Sigmoid colon (tissue), 7 donors: ENCODE measurements around the gene TCF12. TPM values are rescaled to one million over a fixed set of nuclear protein-coding genes. Genes with fewer than 3 reads are reported as not detected.

Source experiments
- DNase-seq: peaks from one replicate; pipeline ENCODE4 v3.0.0-alpha.2; 2019
- H3K27ac ChIP-seq, 4 donors: fragments of 200-600 bp; sonication (generic); one replicate each; pipeline ENCODE4 v1.5.1; 2016 to 2019; ENCODE audit warnings: mild to moderate bottlenecking in 1 of 4
- H3K27me3 ChIP-seq, 3 donors: fragments of 200-600 bp; sonication (generic); one replicate each; pipeline ENCODE4 v1.5.1; 2019; ENCODE audit warnings: mild to moderate bottlenecking in 1 of 3
- H3K36me3 ChIP-seq, 4 donors: fragments of 200-600 bp; sonication (generic); one replicate each; pipeline ENCODE4 v1.5.1; 2016 to 2019
- H3K4me1 ChIP-seq, 4 donors: fragments of 200-600 bp; sonication (generic); one replicate each; pipeline ENCODE4 v1.5.1; 2017 to 2019
- H3K4me3 ChIP-seq, 4 donors: fragments of 200-600 bp; sonication (generic); one replicate each; pipeline ENCODE4 v1.5.1; 2017 to 2019; ENCODE audit warnings: mild to moderate bottlenecking in 2 of 4, moderate library complexity in 1 of 4
- H3K9me3 ChIP-seq, 4 donors: fragments of 200-600 bp in 3 of 4; sonication (generic) in 3 of 4; one replicate each; pipeline versions ENCODE4 v1.5.1 to v1.6.1; 2013 to 2019
- EP300 ChIP-seq, 4 donors: sonication (generic); formaldehyde crosslinking; IDR thresholded peaks; one replicate each; pipeline ENCODE4 v1.6.1; 2017; ENCODE audit warnings: antibody characterized with exemption in 4 of 4
- POLR2A ChIP-seq, 2 donors: fragments of 450-650 bp; IDR thresholded peaks; one replicate each; pipeline ENCODE4 v1.6.1; 2016; ENCODE audit warnings: antibody characterized with exemption in 2 of 2, mild to moderate bottlenecking in 2 of 2, moderate library complexity in 2 of 2
- POLR2AphosphoS5 ChIP-seq, 4 donors: sonication (generic); formaldehyde crosslinking; IDR thresholded peaks; one replicate each; pipeline ENCODE4 v1.6.1; 2017; ENCODE audit warnings: antibody characterized with exemption in 4 of 4
- WGBS, 2 donors: extraction: QIAGEN DNeasy Blood & Tissue Kit; methylation state at CpG; one replicate each; pipeline ENCODE4 v1.1.7; 2013; 5-methylcytosine and 5-hydroxymethylcytosine counted together
- intact Hi-C: fragments of 100-400 bp; cut with DNase I; formaldehyde crosslinking; loops from one replicate; pipeline ENCODE4 v1.15.1; 2023
- polyA plus RNA-seq, 3 donors: library from polyadenylated mRNA; stranded (reverse); fragments of 200-250 nt; gene quantifications; one replicate each; pipeline ENCODE4 v1.2.3, GENCODE V29; 2013
- total RNA-seq, 4 donors: library from RNA; depleted of rRNA; stranded (reverse); fragments of >200 nt; gene quantifications; one replicate each; pipeline ENCODE4 v1.1.0, GENCODE V29; 2016
- TF ChIP-seq, protein P1 (sequence below), 4 experiments: fragments of 450-650 bp in 3 of 4; fragments of 200-600 bp in 1 of 4; IDR thresholded peaks; one replicate each; pipeline ENCODE4 v1.5.1; 2016 to 2019; ENCODE audit warnings: antibody characterized with exemption in 4 of 4, mild to moderate bottlenecking in 3 of 4, moderate library complexity in 2 of 4
- donor health status: healthy with polysubstance abuse.
- donor health status: Bipolar disorder and iron deficiency.
- donor health status: healthy.

Gene TCF12
- total and polyA plus RNA-seq, 7 donors = 13.2 to 147 (median 77.8) TPM

DNA sequence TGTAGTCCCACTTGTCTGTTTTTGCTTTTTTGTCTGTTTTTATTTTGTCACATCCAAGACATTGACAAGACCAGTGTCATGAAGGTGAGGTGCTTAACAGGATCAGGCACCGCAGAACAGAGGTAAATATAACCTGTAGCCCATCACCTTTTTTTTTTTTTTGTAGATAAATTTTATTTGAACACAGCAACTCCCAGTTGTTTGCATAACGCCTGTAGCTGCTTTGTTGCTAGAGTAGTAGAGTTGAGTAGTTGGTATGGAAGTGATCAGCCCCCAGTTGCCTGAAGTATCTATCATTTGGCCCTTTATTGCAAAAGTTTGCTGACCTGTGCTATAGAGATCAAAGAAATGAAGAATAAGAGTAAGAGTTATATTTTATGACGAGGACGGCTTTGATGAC is 135.0 kb downstream of the TCF12 start:
- intact Hi-C loops = no loop called here
- H3K4me3 ChIP-seq = no peak overlapping the region
- no peaks in the 10 kb centered on the region for H3K36me3 ChIP-seq
- no peak for TF ChIP-seq POLR2AphosphoS5 (IDR thresholded peaks at IDR 0.05)
- no peaks in the 10 kb centered on the region for H3K27me3 ChIP-seq
- no peaks in the 10 kb centered on the region for H3K9me3 ChIP-seq
- H3K4me1 ChIP-seq = peaks cover 0 to 57% (median 29%) of the 10 kb centered on the region in 4 donors
- DNase-seq = no peak
- WGBS, 2 donors = 18 to 60% methylated on average over 4 of the region's 4 CpGs
- no peak overlapping the region for H3K27ac ChIP-seq

DNA sequence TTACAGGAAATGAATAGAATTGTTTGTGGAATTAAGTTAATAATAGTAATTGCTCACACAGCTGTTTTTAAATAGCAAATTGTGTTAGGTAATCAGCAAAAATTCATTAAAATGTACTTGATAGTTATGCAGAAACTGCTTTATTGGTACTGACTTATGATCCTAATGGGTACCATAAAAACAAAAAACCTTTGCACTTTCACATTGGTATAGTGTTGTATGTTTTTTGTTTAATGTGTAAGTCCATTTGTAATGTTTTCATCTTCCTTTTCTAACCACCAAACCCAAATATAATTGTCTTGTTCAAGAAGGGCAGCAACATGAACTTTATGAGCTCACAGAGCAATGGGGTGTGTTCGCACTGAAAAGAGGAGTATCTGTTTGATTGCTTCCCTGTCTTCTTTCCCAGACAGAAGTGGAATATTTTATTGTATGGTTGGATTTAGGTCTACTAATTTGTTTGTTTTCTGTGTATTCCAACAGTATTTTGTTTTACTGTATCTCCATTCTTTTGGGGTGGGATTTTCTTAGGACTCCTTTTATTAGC is 135.8 kb downstream of the TCF12 start:
- no peaks in the 10 kb centered on the region for H3K36me3 ChIP-seq
- no peak overlapping the region for H3K4me3 ChIP-seq
- TF ChIP-seq POLR2AphosphoS5 (IDR thresholded peaks at IDR 0.05) = no peak
- TF ChIP-seq EP300 (IDR thresholded peaks at IDR 0.05) = no peak
- no peak for TF ChIP-seq POLR2A (IDR thresholded peaks at IDR 0.05)
- no peaks in the 10 kb centered on the region for H3K27me3 ChIP-seq
- no peaks in the 10 kb centered on the region for H3K9me3 ChIP-seq
- H3K27ac ChIP-seq = no peak overlapping the region
- intact Hi-C loops = no loop called here
- DNase-seq = no peak
- H3K4me1 ChIP-seq = peaks cover 0 to 65% (median 28%) of the 10 kb centered on the region in 4 donors
- WGBS, 2 donors = 22 to 72% methylated on average over 1 of the region's 1 CpG

DNA sequence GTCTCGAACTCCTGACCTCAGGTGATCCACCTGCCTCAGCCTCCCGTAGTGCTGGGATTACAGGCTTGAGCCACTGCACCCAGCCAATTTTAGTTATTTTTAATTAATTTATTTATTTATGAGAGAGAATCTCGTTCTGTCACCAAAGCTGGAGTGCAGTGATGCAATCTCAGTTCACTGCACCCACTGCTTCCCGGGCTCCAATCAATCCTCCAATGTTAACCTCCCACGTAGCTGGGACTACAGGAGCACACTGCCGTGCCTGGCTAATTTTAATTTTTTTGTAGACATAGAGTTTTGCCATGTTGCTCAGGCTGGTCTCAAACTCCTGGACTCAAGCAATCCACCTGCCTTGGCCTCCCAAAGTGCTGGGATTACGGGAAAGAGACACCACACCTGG is 137.9 kb downstream of the TCF12 start:
- intact Hi-C loops = no loop called here
- peaks cover 0 to 64% (median 35%) of the 10 kb centered on the region in 4 donors for H3K4me1 ChIP-seq
- no peak for TF ChIP-seq EP300 (IDR thresholded peaks at IDR 0.05)
- no peak for TF ChIP-seq POLR2AphosphoS5 (IDR thresholded peaks at IDR 0.05)
- no peak for TF ChIP-seq POLR2A (IDR thresholded peaks at IDR 0.05)
- TF ChIP-seq, protein P1, sequence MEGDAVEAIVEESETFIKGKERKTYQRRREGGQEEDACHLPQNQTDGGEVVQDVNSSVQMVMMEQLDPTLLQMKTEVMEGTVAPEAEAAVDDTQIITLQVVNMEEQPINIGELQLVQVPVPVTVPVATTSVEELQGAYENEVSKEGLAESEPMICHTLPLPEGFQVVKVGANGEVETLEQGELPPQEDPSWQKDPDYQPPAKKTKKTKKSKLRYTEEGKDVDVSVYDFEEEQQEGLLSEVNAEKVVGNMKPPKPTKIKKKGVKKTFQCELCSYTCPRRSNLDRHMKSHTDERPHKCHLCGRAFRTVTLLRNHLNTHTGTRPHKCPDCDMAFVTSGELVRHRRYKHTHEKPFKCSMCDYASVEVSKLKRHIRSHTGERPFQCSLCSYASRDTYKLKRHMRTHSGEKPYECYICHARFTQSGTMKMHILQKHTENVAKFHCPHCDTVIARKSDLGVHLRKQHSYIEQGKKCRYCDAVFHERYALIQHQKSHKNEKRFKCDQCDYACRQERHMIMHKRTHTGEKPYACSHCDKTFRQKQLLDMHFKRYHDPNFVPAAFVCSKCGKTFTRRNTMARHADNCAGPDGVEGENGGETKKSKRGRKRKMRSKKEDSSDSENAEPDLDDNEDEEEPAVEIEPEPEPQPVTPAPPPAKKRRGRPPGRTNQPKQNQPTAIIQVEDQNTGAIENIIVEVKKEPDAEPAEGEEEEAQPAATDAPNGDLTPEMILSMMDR (IDR thresholded peaks at IDR 0.05) = no peak

DNA sequence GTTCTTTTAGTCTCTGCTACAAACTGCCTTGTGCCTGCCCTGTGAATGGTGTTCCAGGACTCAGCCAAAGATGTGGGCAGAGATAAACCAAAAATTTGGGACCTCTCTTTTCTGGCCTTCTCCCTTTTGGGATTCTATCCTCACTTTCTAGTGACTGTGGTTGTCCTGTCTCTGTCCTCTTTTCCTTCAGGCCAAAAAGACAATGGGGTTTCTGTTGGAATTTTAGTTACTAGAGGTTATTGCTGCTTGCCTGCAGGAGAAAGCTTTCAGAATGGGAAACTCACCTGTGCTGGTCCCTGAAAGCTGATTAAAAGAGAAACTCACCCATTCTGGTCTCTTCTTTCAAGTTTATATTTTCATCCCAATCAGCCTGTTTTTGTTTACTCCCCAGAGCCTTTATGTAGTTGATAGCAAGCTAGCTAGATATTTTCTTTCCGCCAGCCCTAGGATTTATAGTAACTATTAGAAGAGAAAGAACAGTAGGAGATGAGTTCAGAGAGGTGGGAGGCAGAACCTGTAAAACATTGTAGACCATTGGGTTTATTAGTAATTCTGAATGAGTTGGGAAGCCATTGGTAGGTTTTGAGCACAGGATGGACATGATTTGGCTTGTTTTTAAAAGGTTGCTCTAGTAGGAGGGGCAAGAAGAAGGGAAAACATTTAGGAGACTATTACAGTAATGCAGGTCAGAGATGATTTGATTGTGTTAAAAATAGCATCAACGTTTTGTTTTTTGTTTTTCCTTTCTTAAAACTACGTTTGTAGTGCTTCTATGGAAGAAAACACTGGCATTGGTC is 138.9 kb downstream of the TCF12 start:
- intact Hi-C loops = no loop called here
- Histone ChIP-seq H3K27ac (no peak overlapping the region), H3K36me3 (no peaks in the 10 kb centered on the region), H3K27me3 (no peaks in the 10 kb centered on the region), H3K9me3 (no peaks in the 10 kb centered on the region), H3K4me3 (no peak overlapping the region), H3K4me1 (peaks cover 0 to 64% (median 36%) of the 10 kb centered on the region in 4 donors)
- no peak for DNase-seq
- WGBS, 2 donors = 76 to 78% methylated on average over 3 of the region's 3 CpGs
- no peak for TF ChIP-seq POLR2AphosphoS5 (IDR thresholded peaks at IDR 0.05)
- TF ChIP-seq, protein P1 (IDR thresholded peaks at IDR 0.05) = no peak
- no peak for TF ChIP-seq POLR2A (IDR thresholded peaks at IDR 0.05)
- TF ChIP-seq EP300 (IDR thresholded peaks at IDR 0.05) = no peak

More for the DNA sequence above, 137.9 kb downstream of the TCF12 start:
- no peaks in the 10 kb centered on the region for H3K27me3 ChIP-seq
- no peaks in the 10 kb centered on the region for H3K36me3 ChIP-seq
- 95 to 96% methylated on average over 7 of the region's 7 CpGs for WGBS, 2 donors
- no peak for DNase-seq
- no peak overlapping the region for H3K4me3 ChIP-seq
- H3K27ac ChIP-seq = no peak overlapping the region
- no peaks in the 10 kb centered on the region for H3K9me3 ChIP-seq

DNA sequence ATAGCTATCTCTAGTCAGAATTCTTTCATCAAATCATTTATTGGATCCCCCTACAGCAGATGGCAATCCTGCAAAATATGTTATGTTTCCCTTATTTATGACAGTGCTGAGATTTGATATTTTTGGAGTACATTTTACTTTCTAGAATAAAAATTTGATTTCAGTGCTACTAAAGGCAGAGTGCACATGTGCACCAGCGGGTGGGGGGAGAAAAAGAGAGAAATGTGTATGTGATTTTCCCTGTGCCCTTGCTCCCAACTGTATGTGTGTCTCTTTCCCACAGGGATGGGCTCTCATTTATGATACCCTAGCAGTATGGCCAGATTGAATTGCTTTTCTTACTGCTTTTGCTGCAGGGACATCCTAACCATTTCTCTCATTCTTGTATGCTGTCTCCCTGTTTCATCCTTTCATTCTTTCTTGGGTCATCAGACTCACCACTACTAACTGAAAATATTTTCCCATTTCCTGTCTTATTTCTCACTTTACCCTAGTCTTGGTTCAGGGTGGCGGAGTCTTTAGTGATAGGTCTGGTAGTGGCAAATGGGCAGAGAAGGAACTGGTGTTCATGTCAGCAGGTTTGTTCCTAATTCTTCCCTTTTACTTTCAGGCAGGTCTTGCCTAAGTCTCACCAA is 140.7 kb downstream of the TCF12 start:
- intact Hi-C loops = no loop called here
- peaks cover 0 to 56% (median 31%) of the 10 kb centered on the region in 4 donors for H3K4me1 ChIP-seq
- H3K27ac ChIP-seq = no peak overlapping the region
- H3K4me3 ChIP-seq = no peak overlapping the region
- DNase-seq = no peak
- no peaks in the 10 kb centered on the region for H3K9me3 ChIP-seq
- TF ChIP-seq EP300 (IDR thresholded peaks at IDR 0.05) (no peak), POLR2A (IDR thresholded peaks at IDR 0.05) (no peak), POLR2AphosphoS5 (IDR thresholded peaks at IDR 0.05) (no peak)
- TF ChIP-seq, protein P1 (IDR thresholded peaks at IDR 0.05) = no peak
- 97 to 100% methylated on average over 2 of the region's 2 CpGs for WGBS, 2 donors
- no peaks in the 10 kb centered on the region for H3K27me3 ChIP-seq
- H3K36me3 ChIP-seq = no peaks in the 10 kb centered on the region
